Omental fat pad (tissue), 4 donors: ENCODE measurements around the gene UST. TPM values are rescaled to one million over a fixed set of nuclear protein-coding genes. Genes with fewer than 3 reads are reported as not detected.
A peak's percentile ranks its signal among the peaks of the same experiment; 100 is the strongest.

Experiments used
- ATAC-seq: fragments of 150-250 bp; one replicate; pipeline ENCODE4 v1.9.1; 2016; ENCODE audit warnings: mild to moderate bottlenecking, moderate library complexity; ENCODE audit not compliant: low FRiP score
- DNase-seq: peaks from one replicate; pipeline ENCODE4 v3.0.0-alpha.2; 2019; ENCODE audit warnings: low spot score
- CTCF ChIP-seq, 3 donors: fragments of 450-650 bp; IDR thresholded peaks; one replicate each; pipeline ENCODE4 v1.5.1; 2016 to 2017; ENCODE audit warnings: antibody characterized with exemption in 3 of 3, mild to moderate bottlenecking in 3 of 3, moderate library complexity in 2 of 3
- total RNA-seq, 4 donors: library from RNA; depleted of rRNA; stranded (reverse); fragments of >200 nt; gene quantifications; one replicate each; pipeline ENCODE4 v1.1.0, GENCODE V29; 2016

The UST gene
- total RNA-seq, 4 donors from 2014 or later = 9.2 to 20.8 (median 15.0) TPM

GRCh38 chr6:149025061-149025460 lies 278.2 kb downstream of the UST start:
- DNase-seq (no peak), ATAC-seq (no peak)
- TF ChIP-seq CTCF (IDR thresholded peaks at IDR 0.05) = no peak

- ATAC-seq (no peak), DNase-seq (no peak)
- no peak for TF ChIP-seq CTCF (IDR thresholded peaks at IDR 0.05)
These were observed 279.7 kb downstream of the UST start for GRCh38 chr6:149026530-149026942.

GRCh38 chr6:149027484-149027883 lies 280.7 kb downstream of the UST start:
- no peak for TF ChIP-seq CTCF (IDR thresholded peaks at IDR 0.05)
- ATAC-seq (no peak), DNase-seq (no peak)

- no peak for ATAC-seq
- no peak for DNase-seq
- TF ChIP-seq CTCF (IDR thresholded peaks at IDR 0.05) = peak in 1 of 3 donors; percentile 38
These were observed 282.1 kb downstream of the UST start for GRCh38 chr6:149028767-149029405.

GRCh38 chr6:149031201-149031858 lies 284.5 kb downstream of the UST start:
- no peak for DNase-seq
- TF ChIP-seq CTCF (IDR thresholded peaks at IDR 0.05) = no peak
- ATAC-seq = no peak

GRCh38 chr6:149031859-149032598 lies 285.2 kb downstream of the UST start:
- DNase-seq = peak; percentile 44
- TF ChIP-seq CTCF (IDR thresholded peaks at IDR 0.05) = no peak
- peak; percentile 90 for ATAC-seq
